Measurements from ENCODE around the gene ATRNL1. TPM values are rescaled to one million over a fixed set of nuclear protein-coding genes. Genes with fewer than 3 reads are reported as not detected.

The ATRNL1 gene
- total RNA-seq, 1 donor from 2014 or later: 2.9 TPM

DNA sequence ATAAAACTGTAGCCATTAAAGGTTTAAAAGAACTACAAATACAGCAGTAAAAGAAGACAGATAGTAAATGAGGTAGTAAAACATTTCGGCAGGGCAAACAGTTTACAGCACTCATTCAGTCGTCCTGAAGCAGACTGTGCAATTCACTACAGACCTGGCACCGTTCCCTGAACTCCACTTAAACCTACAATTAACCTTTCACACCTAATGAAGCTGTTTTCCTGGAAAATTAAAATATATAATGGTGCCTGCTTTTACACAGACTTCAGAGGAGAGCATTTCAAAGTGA lies 844.5 kb downstream of the ATRNL1 start:
- H3K9me3 ChIP-seq (replicated peaks): no peaks in the 10 kb centered on the region
- H3K4me3 ChIP-seq: no peak overlapping the region
- intact Hi-C loops (cut with micrococcal nuclease): no loop called here
- H3K27ac ChIP-seq (replicated peaks): no peak overlapping the region
- DNase-seq: no peak
- no peaks in the 10 kb centered on the region for H3K36me3 ChIP-seq
- no peaks in the 10 kb centered on the region for H3K4me1 ChIP-seq
- TF ChIP-seq, protein P1, sequence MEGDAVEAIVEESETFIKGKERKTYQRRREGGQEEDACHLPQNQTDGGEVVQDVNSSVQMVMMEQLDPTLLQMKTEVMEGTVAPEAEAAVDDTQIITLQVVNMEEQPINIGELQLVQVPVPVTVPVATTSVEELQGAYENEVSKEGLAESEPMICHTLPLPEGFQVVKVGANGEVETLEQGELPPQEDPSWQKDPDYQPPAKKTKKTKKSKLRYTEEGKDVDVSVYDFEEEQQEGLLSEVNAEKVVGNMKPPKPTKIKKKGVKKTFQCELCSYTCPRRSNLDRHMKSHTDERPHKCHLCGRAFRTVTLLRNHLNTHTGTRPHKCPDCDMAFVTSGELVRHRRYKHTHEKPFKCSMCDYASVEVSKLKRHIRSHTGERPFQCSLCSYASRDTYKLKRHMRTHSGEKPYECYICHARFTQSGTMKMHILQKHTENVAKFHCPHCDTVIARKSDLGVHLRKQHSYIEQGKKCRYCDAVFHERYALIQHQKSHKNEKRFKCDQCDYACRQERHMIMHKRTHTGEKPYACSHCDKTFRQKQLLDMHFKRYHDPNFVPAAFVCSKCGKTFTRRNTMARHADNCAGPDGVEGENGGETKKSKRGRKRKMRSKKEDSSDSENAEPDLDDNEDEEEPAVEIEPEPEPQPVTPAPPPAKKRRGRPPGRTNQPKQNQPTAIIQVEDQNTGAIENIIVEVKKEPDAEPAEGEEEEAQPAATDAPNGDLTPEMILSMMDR (IDR thresholded peaks at IDR 0.05; ENCODE audit: borderline replicate concordance): no peak
- no peaks in the 10 kb centered on the region for H3K27me3 ChIP-seq (ENCODE audit: low read depth)

DNA sequence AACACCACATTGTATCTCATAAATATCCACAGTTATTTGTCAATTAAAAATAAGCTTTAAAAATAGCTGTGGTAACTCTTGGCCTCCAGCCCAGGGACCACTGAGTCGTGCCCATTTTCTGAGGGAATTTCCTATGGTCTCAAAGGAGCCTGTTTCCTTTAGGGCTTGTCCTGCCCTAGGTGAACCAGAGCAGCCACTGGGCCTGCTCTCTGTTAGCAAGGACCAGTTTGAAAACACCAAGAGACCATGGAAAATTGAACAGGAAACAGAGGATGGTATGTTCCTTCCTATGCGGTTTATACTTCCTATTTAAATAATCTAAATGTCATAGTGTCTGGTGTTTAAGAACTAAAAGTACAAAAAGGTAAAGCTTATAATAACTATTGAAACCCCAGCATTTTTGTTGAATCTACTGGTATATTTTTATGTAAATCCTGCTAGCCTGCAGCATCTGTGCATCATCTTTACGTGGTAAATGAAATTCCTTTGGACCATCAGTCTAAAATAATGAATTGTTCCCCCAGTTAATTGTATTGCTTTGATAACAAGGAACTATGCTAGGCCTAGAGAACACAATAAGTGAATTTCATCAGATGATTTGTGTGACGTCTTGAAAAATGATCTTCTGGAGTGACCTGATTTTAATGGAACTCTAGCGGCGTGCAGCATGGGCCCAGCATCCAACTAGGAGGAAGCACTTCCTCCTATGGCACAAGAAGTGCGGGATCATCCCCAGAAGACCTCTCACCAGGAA lies 846.1 kb downstream of the ATRNL1 start:
- H3K4me3 ChIP-seq: no peak overlapping the region
- no peaks in the 10 kb centered on the region for H3K27me3 ChIP-seq (ENCODE audit: low read depth)
- no peaks in the 10 kb centered on the region for H3K4me1 ChIP-seq
- no peaks in the 10 kb centered on the region for H3K9me3 ChIP-seq (replicated peaks)
- no peak for DNase-seq
- intact Hi-C loops (cut with micrococcal nuclease): no loop called here
- H3K27ac ChIP-seq (replicated peaks): no peak overlapping the region
- TF ChIP-seq, protein P1 (IDR thresholded peaks at IDR 0.05; ENCODE audit: borderline replicate concordance): no peak
- no peaks in the 10 kb centered on the region for H3K36me3 ChIP-seq

DNA sequence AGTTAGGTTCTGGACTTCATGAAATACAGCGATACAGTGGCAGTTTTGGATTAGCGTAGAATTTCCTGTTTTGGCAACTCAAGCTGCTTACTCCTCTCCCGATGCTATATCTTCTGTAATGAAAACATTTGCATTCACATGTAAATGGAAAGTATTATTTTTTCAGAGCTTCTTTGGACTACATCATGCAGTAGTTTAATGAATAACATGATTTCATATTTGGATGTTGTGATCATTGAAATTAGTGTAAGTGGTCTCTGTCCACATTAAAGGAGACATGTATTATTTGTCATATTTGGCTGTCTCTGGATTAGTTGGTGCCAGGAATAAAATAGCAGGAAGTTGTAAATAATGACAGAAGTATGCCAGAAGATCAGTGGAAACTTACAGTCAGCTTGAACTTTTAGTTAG lies 848.2 kb downstream of the ATRNL1 start:
- H3K9me3 ChIP-seq (replicated peaks): no peaks in the 10 kb centered on the region
- no peak overlapping the region for H3K4me3 ChIP-seq
- TF ChIP-seq, protein P1 (IDR thresholded peaks at IDR 0.05; ENCODE audit: borderline replicate concordance): no peak
- no peak for DNase-seq
- no peaks in the 10 kb centered on the region for H3K4me1 ChIP-seq
- H3K27me3 ChIP-seq (ENCODE audit: low read depth): no peaks in the 10 kb centered on the region
- H3K36me3 ChIP-seq: no peaks in the 10 kb centered on the region
- no peak overlapping the region for H3K27ac ChIP-seq (replicated peaks)
- intact Hi-C loops (cut with micrococcal nuclease): no loop called here

DNA sequence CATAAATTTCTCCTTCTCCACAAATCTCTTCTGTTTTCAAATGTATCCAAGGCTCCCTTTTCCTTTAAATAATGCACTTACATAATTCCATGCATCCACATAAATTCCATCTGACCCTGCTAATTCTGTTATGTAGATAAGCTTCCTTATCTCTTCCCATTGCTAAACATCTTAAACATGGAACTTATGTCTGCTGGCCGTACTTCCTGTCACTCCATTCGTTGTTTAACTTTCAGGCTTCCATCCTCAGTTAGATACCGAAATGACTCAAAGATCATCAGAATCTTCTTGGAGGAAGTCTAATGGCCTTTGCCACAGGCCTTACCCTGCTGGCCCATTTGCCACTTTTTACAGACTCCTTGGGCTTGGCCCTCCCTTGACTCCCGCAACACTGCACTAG lies 848.9 kb downstream of the ATRNL1 start:
- DNase-seq: no peak
- intact Hi-C loops (cut with micrococcal nuclease): no loop called here

DNA sequence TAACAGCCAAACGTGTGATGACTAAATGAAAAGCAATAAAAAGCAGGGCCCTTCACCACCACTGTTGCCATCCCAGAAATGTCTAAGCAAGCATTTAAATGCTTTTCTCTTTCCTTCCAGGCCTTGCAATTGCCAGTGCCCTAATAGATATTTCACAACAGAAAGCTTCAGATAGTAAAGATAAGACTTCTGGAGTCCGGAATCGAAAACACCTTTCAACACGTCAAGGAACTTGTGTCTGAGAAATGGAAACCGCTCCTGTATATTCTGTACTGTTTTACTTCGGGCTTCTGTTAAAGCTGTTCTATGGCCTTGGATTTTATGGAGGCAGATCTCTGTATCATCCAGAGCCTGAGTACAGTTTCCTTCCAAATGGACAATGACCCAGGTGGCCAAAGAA lies 851.4 kb downstream of the ATRNL1 start:
- no peak overlapping the region for H3K4me3 ChIP-seq
- DNase-seq: no peak
- H3K9me3 ChIP-seq (replicated peaks): no peaks in the 10 kb centered on the region
- H3K27ac ChIP-seq (replicated peaks): no peak overlapping the region
- H3K36me3 ChIP-seq: no peaks in the 10 kb centered on the region
- intact Hi-C loops (cut with micrococcal nuclease): no loop called here
- TF ChIP-seq, protein P1 (IDR thresholded peaks at IDR 0.05; ENCODE audit: borderline replicate concordance): no peak
- H3K27me3 ChIP-seq (ENCODE audit: low read depth): no peaks in the 10 kb centered on the region
- H3K4me1 ChIP-seq: no peaks in the 10 kb centered on the region

More for the DNA sequence above, 848.9 kb downstream of the ATRNL1 start:
- no peaks in the 10 kb centered on the region for H3K27me3 ChIP-seq (ENCODE audit: low read depth)
- TF ChIP-seq, protein P1 (IDR thresholded peaks at IDR 0.05; ENCODE audit: borderline replicate concordance): no peak
- no peak overlapping the region for H3K4me3 ChIP-seq
- no peaks in the 10 kb centered on the region for H3K9me3 ChIP-seq (replicated peaks)
- no peak overlapping the region for H3K27ac ChIP-seq (replicated peaks)
- no peaks in the 10 kb centered on the region for H3K36me3 ChIP-seq
- H3K4me1 ChIP-seq: no peaks in the 10 kb centered on the region

Data from left ventricle myocardium inferior (tissue), 1 donor.